Measurements from ENCODE around the gene ILRUN.

GRCh38 chr6:34726055-34726454 is 29.5 kb upstream of the ILRUN start:
- no peak for TF ChIP-seq UBTF (IDR thresholded peaks at IDR 0.05; ENCODE audit: borderline replicate concordance in 1 of 2, low read depth in 2 of 2, low read length in 2 of 2)
- TF ChIP-seq MCM3 (IDR thresholded peaks at IDR 0.05): no peak
- TF ChIP-seq TAL1 (IDR thresholded peaks at IDR 0.05): no peak
- no peak for TF ChIP-seq TAF1 (IDR thresholded peaks at IDR 0.05; ENCODE audit: control insufficient read depth, extremely low read depth, insufficient read depth, low read length, severe bottlenecking)
- no peak for TF ChIP-seq JUNB (CRISPR knock-in tag; conservative IDR thresholded peaks at IDR 0.05)
- no peak for TF ChIP-seq POLR2AphosphoS5 (IDR thresholded peaks at IDR 0.05; ENCODE audit: control insufficient read depth, insufficient read depth, low read depth, low read length)
- no peak for TF ChIP-seq CTCF (IDR thresholded peaks at IDR 0.05 in 2 of 3, conservative IDR thresholded peaks at IDR 0.05 in 1 of 3; ENCODE audit: insufficient read depth in 2 of 3, low read depth in 1 of 3, low read length in 3 of 3)
- no peak for TF ChIP-seq NR2C2 (CRISPR knock-in tag; IDR thresholded peaks at IDR 0.05)
- no peak for TF ChIP-seq NR2C2 (tag; IDR thresholded peaks at IDR 0.05)

Data from K562 (cell line).